Esophagus squamous epithelium (tissue), 4 donors: ENCODE data around the gene NKD2.

Experiments
- CTCF ChIP-seq, 6 experiments: fragments of 450-650 bp in 4 of 6; fragments of 200-600 bp in 2 of 6; sonication (generic) in 2 of 6; IDR thresholded peaks; one replicate each; pipeline ENCODE4 v1.5.1; 2016 to 2019; ENCODE audit warnings: antibody characterized with exemption in 6 of 6, mild to moderate bottlenecking in 4 of 6, moderate library complexity in 4 of 6
- POLR2A ChIP-seq, 4 donors: fragments of 450-650 bp; IDR thresholded peaks; one replicate each; pipeline ENCODE4 v1.6.1; 2017; ENCODE audit warnings: antibody characterized with exemption in 4 of 4, mild to moderate bottlenecking in 4 of 4, moderate library complexity in 3 of 4

GRCh38 chr5:1056611-1057484 is 48.2 kb downstream of the NKD2 start:
- TF ChIP-seq POLR2A (IDR thresholded peaks at IDR 0.05) (no peak), CTCF (IDR thresholded peaks at IDR 0.05) (no peak)
